Coronary artery (tissue), 2 donors: ENCODE data around the gene GNAS-AS1.

Source experiments
- DNase-seq: peaks from one replicate; pipeline ENCODE4 v3.0.0-alpha.2; 2017; ENCODE audit warnings: low spot score
- H3K27ac ChIP-seq, 2 donors: fragments of 200-600 bp; sonication (generic); one replicate each; pipeline ENCODE4 v1.5.1; 2016 to 2019
- H3K4me3 ChIP-seq: fragments of 200-600 bp; sonication (generic); 2 replicates; pipeline ENCODE4 v1.5.1; 2016; ENCODE audit warnings: mild to moderate bottlenecking, moderate library complexity
- TF ChIP-seq, protein P1 (sequence below): fragments of 200-600 bp; sonication (generic); IDR thresholded peaks from one replicate; pipeline ENCODE4 v1.5.1; 2019; ENCODE audit warnings: antibody characterized with exemption

The GNAS-AS1 gene

DNA sequence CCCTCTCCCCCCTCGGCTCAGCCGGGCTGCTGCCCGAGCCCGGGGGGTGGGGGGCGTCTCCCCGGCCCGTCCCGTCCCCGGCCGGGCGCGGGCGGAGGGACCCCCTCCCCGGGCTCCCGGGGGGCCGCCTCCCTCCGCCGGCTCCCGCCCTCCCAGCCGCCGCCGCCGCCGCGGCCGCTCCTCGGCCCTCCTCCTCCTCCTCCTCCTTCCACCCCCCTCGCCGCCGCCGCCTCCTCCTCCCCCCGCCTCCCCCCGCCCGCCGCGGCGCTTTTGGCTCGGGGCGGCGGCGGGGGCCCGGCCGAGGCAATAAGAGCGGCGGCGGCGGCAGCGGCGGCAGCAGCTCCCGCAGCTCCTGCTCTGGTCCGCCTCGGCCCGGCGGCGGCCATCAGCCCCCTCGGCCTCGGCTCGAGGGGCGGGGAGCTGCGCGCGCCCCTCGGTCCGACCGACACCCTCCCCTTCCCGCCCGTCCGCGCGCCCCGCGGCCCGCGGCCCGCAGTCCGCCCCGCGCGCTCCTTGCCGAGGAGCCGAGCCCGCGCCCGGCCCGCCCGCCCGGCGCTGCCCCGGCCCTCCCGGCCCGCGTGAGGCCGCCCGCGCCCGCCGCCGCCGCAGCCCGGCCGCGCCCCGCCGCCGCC is 40.5 kb upstream of the GNAS-AS1 start:
- DNase-seq, result no peak
- peak overlapping the region; percentile 100 for H3K27ac ChIP-seq
- peak overlapping the region; percentile 81 for H3K4me3 ChIP-seq
- TF ChIP-seq, protein P1, sequence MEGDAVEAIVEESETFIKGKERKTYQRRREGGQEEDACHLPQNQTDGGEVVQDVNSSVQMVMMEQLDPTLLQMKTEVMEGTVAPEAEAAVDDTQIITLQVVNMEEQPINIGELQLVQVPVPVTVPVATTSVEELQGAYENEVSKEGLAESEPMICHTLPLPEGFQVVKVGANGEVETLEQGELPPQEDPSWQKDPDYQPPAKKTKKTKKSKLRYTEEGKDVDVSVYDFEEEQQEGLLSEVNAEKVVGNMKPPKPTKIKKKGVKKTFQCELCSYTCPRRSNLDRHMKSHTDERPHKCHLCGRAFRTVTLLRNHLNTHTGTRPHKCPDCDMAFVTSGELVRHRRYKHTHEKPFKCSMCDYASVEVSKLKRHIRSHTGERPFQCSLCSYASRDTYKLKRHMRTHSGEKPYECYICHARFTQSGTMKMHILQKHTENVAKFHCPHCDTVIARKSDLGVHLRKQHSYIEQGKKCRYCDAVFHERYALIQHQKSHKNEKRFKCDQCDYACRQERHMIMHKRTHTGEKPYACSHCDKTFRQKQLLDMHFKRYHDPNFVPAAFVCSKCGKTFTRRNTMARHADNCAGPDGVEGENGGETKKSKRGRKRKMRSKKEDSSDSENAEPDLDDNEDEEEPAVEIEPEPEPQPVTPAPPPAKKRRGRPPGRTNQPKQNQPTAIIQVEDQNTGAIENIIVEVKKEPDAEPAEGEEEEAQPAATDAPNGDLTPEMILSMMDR, result no peak

DNA sequence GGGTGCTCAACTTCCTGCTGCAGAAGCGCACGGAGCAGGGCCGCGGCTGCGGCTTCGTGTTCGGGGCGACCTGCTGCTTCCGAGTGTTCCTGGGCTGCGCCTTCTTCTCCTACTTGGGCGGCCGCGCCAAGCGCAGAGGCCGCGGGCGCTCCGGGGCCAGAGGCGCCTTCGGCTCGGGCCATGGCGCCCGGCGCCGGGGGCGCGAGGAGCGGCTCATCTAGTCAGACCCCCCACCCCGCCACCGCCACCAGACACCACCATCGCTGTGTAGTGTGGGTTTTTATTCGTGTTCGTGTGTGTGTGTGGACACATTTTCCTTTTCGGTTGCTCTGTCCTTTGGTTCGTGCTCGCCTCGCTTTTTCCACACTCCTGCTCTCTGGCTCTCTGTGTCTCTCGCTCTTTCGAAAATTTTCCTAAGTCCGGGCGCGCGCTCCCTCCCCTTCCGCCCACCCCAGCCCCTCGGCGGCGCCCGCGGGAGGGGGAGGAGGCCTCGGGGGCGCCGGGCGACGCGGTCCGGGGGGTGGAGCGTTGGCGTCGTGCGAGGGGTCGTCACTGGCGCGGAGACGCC is 39.9 kb upstream of the GNAS-AS1 start:
- peak overlapping the region; percentile 81 for H3K4me3 ChIP-seq
- peak overlapping the region; percentile 100 for H3K27ac ChIP-seq
- TF ChIP-seq, protein P1, result no peak
- DNase-seq, result peak; percentile 89

DNA sequence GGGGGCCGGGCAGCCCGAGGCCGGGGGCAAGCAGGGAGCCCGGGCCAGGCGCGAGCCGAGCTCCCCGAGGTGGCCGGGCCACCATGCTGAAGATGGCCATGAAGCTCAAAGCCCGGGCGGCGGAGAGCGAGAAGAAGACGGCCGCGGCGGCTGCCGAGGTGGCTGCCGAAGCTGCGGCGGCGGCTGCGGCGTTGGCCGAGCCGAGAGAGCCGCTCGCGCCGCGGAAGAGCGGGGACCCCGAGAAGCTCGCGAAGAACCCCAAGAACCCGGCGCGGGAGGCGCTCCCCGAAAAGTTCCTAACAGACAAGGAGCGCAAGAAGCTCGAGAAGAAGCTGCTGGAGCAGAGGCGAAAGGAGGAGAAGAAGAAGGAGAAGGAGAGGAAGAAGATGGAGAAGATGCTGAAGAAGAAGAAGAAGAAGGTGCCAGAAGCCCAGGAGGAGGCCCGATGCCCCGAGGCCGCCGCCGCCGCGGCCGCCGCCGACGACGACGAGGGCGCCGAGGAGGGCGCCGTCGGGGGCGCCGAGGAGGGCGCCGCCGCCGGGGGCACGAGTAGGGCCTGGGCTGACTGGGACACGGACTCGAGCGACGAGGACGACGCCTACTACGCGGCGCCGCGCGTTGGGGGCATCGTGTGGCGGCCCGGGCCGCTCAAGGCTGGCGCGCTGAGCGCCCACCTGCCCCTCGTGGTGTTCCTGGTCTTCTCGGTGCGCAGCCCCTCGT is 39.3 kb upstream of the GNAS-AS1 start:
- H3K4me3 ChIP-seq, result peak overlapping the region; percentile 81
- TF ChIP-seq, protein P1, result no peak
- no peak for DNase-seq
- H3K27ac ChIP-seq, result peak overlapping the region; percentile 100

DNA sequence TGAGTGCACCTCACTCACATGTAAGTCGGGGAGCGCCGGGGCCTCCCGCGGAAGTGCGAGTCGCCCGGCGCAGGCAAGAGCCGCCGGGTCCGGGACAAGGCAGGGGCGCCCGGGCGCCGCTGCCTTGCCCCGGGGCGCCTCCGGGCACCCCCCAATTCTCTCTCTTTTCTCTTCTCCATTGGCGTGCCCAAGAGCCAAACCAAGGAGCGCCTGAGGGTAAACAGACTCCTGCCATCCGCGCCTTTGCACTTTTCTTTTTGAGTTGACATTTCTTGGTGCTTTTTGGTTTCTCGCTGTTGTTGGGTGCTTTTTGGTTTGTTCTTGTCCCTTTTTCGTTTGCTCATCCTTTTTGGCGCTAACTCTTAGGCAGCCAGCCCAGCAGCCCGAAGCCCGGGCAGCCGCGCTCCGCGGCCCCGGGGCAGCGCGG is 38.6 kb upstream of the GNAS-AS1 start:
- Histone ChIP-seq H3K4me3 (peak overlapping the region; percentile 81), H3K27ac (peak overlapping the region; percentile 100)
- DNase-seq, result no peak
- TF ChIP-seq, protein P1, result no peak

DNA sequence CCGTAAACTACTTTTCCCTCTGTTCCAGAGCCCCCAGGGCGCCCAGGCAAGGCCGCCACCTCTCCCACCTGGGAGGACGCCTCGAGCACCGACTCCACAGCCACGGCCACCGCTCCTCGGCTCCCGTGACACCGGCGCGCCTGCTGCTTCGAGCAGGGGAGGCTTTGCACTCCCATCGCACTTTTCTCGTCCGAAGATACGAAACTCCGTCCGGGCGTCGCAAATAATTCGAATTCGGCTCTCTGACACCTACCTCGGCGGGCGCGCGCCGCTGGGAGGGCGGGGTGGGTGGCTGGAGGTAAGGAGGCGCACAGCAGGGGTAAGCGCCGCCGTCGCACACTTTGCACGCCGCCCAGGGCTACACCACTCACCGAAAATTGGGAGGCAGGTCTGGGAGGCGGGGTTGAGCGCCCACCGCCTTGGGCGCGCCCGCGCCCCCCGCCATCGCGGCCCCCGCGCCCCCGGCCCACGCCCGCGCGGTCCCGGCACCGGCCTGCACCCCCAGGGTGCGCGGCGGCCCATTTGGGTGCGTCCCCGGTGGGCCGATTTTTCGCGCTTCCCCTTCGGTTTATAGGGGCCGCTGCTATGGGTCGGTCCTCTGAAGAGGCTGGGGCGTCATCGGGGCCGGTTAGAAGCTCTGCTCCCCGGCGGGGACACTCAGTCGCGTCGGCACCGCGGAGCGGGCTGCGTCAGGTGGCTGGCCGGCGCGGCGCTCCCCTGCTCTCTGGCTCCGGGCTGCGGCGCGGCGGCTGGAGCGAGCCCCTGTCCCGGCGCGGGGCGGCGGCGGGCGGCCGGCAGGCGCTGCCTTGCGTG is 38.0 kb upstream of the GNAS-AS1 start:
- Histone ChIP-seq H3K27ac (peak overlapping the region; percentile 100), H3K4me3 (peak overlapping the region; percentile 81)
- peak; percentile 88 for DNase-seq
- TF ChIP-seq, protein P1, result no peak

DNA sequence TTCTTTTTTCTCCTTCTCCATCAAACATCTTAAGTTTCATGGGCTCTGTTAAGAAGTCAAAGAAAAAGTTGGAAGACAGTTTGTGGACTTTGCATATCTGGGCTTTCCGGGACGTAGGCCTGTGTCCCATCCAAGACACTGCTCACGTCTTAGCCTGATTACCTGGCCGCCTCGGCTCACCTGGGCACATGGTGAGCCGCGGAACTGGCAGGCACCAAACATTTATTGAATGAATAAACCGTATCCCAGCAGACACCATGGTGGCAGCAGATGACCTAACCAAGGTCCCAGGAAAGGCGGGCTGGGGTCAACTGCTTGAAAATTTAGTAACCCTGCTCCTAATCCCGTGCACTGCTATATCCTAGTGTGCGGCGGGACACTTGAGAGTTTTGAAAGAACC is 37.4 kb upstream of the GNAS-AS1 start:
- TF ChIP-seq, protein P1, result no peak
- no peak for DNase-seq
- Histone ChIP-seq H3K4me3 (peak overlapping the region; percentile 81), H3K27ac (peak overlapping the region in 1 of 2 donors; percentile 100)
